HepG2 (cell line): ENCODE results near the gene HPS4. TPM values are rescaled to one million over a fixed set of nuclear protein-coding genes. Genes with fewer than 3 reads are reported as not detected.

Experiments
- ARNT2 ChIP-seq: sonication (generic); formaldehyde crosslinking; IDR thresholded peaks from 2 replicates; pipeline ENCODE4 v1.8.0; 2022; ENCODE audit warnings: mild to moderate bottlenecking, low read depth, missing genetic modification reagents, moderate library complexity
- CC2D1A ChIP-seq: sonication (generic); formaldehyde crosslinking; IDR thresholded peaks from 2 replicates; pipeline ENCODE4 v1.8.1; 2023; ENCODE audit warnings: mild to moderate bottlenecking, missing genetic modification reagents
- CCDC6 ChIP-seq: sonication (generic); formaldehyde crosslinking; IDR thresholded peaks from 2 replicates; pipeline ENCODE4 v1.8.1; 2022; ENCODE audit warnings: mild to moderate bottlenecking, missing genetic modification reagents, moderate library complexity
- CHD2 ChIP-seq: IDR thresholded peaks from 2 replicates; pipeline ENCODE4 v1.6.1; 2011; ENCODE audit warnings: low read depth, low read length, improper control_type of control experiment
- FOSL2 ChIP-seq: sonication (generic); formaldehyde crosslinking; IDR thresholded peaks from 2 replicates; pipeline ENCODE4 v1.4.0; 2020; ENCODE audit warnings: missing genetic modification reagents
- NKX3-1 ChIP-seq: sonication (generic); formaldehyde crosslinking; IDR thresholded peaks from 2 replicates; pipeline ENCODE4 v1.5.0; 2020; ENCODE audit warnings: missing genetic modification reagents
- POLR2AphosphoS5 ChIP-seq: IDR thresholded peaks from 2 replicates; pipeline ENCODE4 v1.6.1; 2012; ENCODE audit warnings: low read depth, low read length
- SOX6 ChIP-seq, 2 experiments: fragments of 450-650 bp in 1 of 2; sonication (generic) in 1 of 2; formaldehyde crosslinking in 1 of 2; IDR thresholded peaks; 2 replicates each; pipeline versions ENCODE4 v1.4.0 to v1.6.1; 2017 to 2020; ENCODE audit warnings: antibody characterized with exemption in 1 of 2, mild to moderate bottlenecking in 1 of 2, missing genetic modification reagents in 1 of 2
- TP53 ChIP-seq: sonication (generic); formaldehyde crosslinking; conservative IDR thresholded peaks from 2 replicates; pipeline ENCODE4 v1.4.0; 2020; ENCODE audit warnings: missing genetic modification reagents
- ZFP36 ChIP-seq: fragments of 150-350 bp; IDR thresholded peaks from 2 replicates; pipeline ENCODE4 v1.6.1; 2018; ENCODE audit warnings: borderline replicate concordance, low read length, low read depth; ENCODE audit not compliant: partially characterized antibody
- ZNF205 ChIP-seq: IDR thresholded peaks from 2 replicates; pipeline ENCODE4 v1.6.1; 2018; ENCODE audit warnings: missing biosample characterization, missing genetic modification reagents
- ZNF549 ChIP-seq: sonication (generic); formaldehyde crosslinking; IDR thresholded peaks from 2 replicates; pipeline ENCODE4 v1.5.0; 2020; ENCODE audit warnings: missing genetic modification reagents
- ZNF619 ChIP-seq: sonication (generic); formaldehyde crosslinking; IDR thresholded peaks from 2 replicates; pipeline ENCODE4 v1.4.0; 2020; ENCODE audit warnings: mild to moderate bottlenecking, missing genetic modification reagents
- ZNF780A ChIP-seq: sonication (generic); formaldehyde crosslinking; IDR thresholded peaks from 2 replicates; pipeline ENCODE4 v1.8.0; 2022; ENCODE audit warnings: mild to moderate bottlenecking, missing genetic modification reagents, moderate library complexity
- ZSCAN12 ChIP-seq: sonication (generic); formaldehyde crosslinking; IDR thresholded peaks from 2 replicates; pipeline ENCODE4 v1.9.0; 2021; ENCODE audit warnings: mild to moderate bottlenecking, missing genetic modification reagents
- polyA plus RNA-seq, 8 experiments: library from polyadenylated mRNA; depleted of rRNA in 3 of 8; stranded (reverse) in 7 of 8; unstranded in 1 of 8; fragments of >200 nt; fragmentation: Illumina TruSeq in 4 of 8; extraction: Trizol in 4 of 8; gene quantifications; 2 replicates each; pipeline versions ENCODE4 v1.2.1 to v1.2.3, GENCODE V29; 2011 to 2016; ENCODE audit warnings: low read depth in 4 of 8, missing spikeins in 1 of 8, mixed read lengths in 1 of 8; ENCODE audit not compliant: insufficient read depth in 1 of 8
- total RNA-seq, 5 experiments: library from RNA; depleted of rRNA; stranded (reverse); fragments of >200 nt; fragmentation: Illumina TruSeq; extraction: Trizol; gene quantifications; 2 replicates each; pipeline ENCODE4 v1.2.3, GENCODE V29; 2016; ENCODE audit warnings: low read depth in 1 of 5
- TF ChIP-seq, protein P1 (sequence below): sonication (generic); formaldehyde crosslinking; IDR thresholded peaks from 2 replicates; pipeline ENCODE4 v1.5.1; 2020; ENCODE audit warnings: missing genetic modification reagents, mild to moderate bottlenecking, borderline replicate concordance
- TF ChIP-seq, protein P2 (sequence below): sonication (generic); IDR thresholded peaks from 2 replicates; pipeline ENCODE4 v1.6.1; 2016; ENCODE audit warnings: low read depth, borderline replicate concordance
- TF ChIP-seq, protein P3 (sequence below): sonication (generic); formaldehyde crosslinking; IDR thresholded peaks from 2 replicates; pipeline ENCODE4 v1.5.0; 2020; ENCODE audit warnings: mild to moderate bottlenecking, missing genetic modification reagents
- TF ChIP-seq, protein P4 (sequence below): sonication (generic); formaldehyde crosslinking; IDR thresholded peaks from 2 replicates; pipeline ENCODE4 v1.4.0; 2020; ENCODE audit warnings: missing genetic modification reagents
- TF ChIP-seq, protein P5 (sequence below): sonication (generic); formaldehyde crosslinking; IDR thresholded peaks from 2 replicates; pipeline ENCODE4 v1.4.0; 2020; ENCODE audit warnings: missing genetic modification reagents
- TF ChIP-seq, protein P6 (sequence below): sonication (generic); formaldehyde crosslinking; IDR thresholded peaks from 2 replicates; pipeline ENCODE4 v1.5.1; 2020; ENCODE audit warnings: mild to moderate bottlenecking, moderate library complexity, missing genetic modification reagents

HPS4 gene
- total and polyA plus RNA-seq, 2 of the 13 experiments (the other 11 are each of a cell fraction or from before 2014, with no cell fraction given) = 27.4 to 34.0 TPM

DNA sequence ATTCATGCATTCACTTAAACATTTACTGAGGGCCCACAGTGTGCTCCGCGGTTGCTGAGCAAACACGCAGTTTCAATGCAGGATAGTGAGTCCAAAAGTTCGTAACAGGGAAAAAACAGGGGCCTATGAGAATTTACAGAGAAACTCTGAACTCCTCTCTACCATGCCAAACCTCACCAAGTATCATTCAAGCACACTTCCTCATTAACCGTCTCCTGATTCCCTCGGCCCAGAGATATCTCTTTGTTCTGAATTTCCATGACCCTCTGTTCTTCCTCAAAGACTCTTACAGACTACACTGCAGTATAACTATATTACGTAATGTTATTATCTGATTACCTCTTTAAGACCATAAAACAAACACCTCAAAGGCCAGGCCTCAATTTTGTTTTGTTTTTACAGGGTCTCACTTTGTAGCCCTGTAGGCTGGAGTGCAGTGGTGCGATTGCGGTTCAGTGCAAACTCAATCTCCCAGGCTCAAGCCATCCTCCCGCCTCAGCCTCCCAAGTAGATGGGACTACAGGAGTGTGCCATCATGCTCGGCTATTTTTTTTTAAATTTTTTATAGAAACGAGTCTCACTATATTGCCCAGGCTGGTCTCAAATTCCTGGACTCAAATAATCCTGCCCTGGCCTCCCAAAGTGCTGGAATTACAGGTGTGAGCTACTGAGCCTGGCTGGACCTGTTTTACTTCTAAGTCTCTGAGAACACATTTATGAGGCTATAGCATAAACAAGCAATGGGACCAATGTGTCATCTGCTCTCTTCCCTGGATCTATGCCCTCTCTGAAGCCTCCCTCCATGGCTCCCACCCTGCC is 3.6 kb downstream of the HPS4 start (continued):
- TF ChIP-seq CCDC6 (CRISPR knock-in tag) = no peak
- TF ChIP-seq ZNF780A (CRISPR knock-in tag) = no peak
- TF ChIP-seq ZNF549 (CRISPR knock-in tag) = 0 out of 2 replicates have a peak, but pooled peaks have one; percentile 14
- no peak for TF ChIP-seq SOX6 (IDR thresholded peaks at IDR 0.05)
- TF ChIP-seq SOX6 (CRISPR knock-in tag; IDR thresholded peaks at IDR 0.05) = no peak; the same call in 1 of the 2 replicates
- no peak for TF ChIP-seq ZNF619 (CRISPR knock-in tag)
- TF ChIP-seq ZFP36 = no peak
- TF ChIP-seq, protein P1, sequence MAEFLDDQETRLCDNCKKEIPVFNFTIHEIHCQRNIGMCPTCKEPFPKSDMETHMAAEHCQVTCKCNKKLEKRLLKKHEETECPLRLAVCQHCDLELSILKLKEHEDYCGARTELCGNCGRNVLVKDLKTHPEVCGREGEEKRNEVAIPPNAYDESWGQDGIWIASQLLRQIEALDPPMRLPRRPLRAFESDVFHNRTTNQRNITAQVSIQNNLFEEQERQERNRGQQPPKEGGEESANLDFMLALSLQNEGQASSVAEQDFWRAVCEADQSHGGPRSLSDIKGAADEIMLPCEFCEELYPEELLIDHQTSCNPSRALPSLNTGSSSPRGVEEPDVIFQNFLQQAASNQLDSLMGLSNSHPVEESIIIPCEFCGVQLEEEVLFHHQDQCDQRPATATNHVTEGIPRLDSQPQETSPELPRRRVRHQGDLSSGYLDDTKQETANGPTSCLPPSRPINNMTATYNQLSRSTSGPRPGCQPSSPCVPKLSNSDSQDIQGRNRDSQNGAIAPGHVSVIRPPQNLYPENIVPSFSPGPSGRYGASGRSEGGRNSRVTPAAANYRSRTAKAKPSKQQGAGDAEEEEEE (CRISPR knock-in tag) = no peak
- TF ChIP-seq, protein P2, sequence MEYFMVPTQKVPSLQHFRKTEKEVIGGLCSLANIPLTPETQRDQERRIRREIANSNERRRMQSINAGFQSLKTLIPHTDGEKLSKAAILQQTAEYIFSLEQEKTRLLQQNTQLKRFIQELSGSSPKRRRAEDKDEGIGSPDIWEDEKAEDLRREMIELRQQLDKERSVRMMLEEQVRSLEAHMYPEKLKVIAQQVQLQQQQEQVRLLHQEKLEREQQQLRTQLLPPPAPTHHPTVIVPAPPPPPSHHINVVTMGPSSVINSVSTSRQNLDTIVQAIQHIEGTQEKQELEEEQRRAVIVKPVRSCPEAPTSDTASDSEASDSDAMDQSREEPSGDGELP = no peak
- no peak for TF ChIP-seq TP53 (CRISPR knock-in tag)
- TF ChIP-seq ARNT2 (CRISPR knock-in tag) = no peak
- no peak for TF ChIP-seq ZSCAN12 (CRISPR knock-in tag)
- TF ChIP-seq NKX3-1 = no peak
- TF ChIP-seq, protein P3, sequence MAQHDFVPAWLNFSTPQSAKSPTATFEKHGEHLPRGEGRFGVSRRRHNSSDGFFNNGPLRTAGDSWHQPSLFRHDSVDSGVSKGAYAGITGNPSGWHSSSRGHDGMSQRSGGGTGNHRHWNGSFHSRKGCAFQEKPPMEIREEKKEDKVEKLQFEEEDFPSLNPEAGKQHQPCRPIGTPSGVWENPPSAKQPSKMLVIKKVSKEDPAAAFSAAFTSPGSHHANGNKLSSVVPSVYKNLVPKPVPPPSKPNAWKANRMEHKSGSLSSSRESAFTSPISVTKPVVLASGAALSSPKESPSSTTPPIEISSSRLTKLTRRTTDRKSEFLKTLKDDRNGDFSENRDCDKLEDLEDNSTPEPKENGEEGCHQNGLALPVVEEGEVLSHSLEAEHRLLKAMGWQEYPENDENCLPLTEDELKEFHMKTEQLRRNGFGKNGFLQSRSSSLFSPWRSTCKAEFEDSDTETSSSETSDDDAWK = no peak
- no peak for TF ChIP-seq CHD2
- TF ChIP-seq ZNF205 = no peak
- TF ChIP-seq FOSL2 = no peak
- TF ChIP-seq, protein P4, sequence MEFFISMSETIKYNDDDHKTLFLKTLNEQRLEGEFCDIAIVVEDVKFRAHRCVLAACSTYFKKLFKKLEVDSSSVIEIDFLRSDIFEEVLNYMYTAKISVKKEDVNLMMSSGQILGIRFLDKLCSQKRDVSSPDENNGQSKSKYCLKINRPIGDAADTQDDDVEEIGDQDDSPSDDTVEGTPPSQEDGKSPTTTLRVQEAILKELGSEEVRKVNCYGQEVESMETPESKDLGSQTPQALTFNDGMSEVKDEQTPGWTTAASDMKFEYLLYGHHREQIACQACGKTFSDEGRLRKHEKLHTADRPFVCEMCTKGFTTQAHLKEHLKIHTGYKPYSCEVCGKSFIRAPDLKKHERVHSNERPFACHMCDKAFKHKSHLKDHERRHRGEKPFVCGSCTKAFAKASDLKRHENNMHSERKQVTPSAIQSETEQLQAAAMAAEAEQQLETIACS (CRISPR knock-in tag) = no peak
- TF ChIP-seq CC2D1A (CRISPR knock-in tag) = no peak
- TF ChIP-seq, protein P5, sequence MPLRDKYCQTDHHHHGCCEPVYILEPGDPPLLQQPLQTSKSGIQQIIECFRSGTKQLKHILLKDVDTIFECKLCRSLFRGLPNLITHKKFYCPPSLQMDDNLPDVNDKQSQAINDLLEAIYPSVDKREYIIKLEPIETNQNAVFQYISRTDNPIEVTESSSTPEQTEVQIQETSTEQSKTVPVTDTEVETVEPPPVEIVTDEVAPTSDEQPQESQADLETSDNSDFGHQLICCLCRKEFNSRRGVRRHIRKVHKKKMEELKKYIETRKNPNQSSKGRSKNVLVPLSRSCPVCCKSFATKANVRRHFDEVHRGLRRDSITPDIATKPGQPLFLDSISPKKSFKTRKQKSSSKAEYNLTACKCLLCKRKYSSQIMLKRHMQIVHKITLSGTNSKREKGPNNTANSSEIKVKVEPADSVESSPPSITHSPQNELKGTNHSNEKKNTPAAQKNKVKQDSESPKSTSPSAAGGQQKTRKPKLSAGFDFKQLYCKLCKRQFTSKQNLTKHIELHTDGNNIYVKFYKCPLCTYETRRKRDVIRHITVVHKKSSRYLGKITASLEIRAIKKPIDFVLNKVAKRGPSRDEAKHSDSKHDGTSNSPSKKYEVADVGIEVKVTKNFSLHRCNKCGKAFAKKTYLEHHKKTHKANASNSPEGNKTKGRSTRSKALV (CRISPR knock-in tag) = no peak
- TF ChIP-seq POLR2AphosphoS5 = peak; percentile 63
- TF ChIP-seq, protein P6, sequence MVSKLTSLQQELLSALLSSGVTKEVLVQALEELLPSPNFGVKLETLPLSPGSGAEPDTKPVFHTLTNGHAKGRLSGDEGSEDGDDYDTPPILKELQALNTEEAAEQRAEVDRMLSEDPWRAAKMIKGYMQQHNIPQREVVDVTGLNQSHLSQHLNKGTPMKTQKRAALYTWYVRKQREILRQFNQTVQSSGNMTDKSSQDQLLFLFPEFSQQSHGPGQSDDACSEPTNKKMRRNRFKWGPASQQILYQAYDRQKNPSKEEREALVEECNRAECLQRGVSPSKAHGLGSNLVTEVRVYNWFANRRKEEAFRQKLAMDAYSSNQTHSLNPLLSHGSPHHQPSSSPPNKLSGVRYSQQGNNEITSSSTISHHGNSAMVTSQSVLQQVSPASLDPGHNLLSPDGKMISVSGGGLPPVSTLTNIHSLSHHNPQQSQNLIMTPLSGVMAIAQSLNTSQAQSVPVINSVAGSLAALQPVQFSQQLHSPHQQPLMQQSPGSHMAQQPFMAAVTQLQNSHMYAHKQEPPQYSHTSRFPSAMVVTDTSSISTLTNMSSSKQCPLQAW (CRISPR knock-in tag) = no peak
